ENCODE measurements around the gene GPATCH4.

The GPATCH4 gene

DNA sequence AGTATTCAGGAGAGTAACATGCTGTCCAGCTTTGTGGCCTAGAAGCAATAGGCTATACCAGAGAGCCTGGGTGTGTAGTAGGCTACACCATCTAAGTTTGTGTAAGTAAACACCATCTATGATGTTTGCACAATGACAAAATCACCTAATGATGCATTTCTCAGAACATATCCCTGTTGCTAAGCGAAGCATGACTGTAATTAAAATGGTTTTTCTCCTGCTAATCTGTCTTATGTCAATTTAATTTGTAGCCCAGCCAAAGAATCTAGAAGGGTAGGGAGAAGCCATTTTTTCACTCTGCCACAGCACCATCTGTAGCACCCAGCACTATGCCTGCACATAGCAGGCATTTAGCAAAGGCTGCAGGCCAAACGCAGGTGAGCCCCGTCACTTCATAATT is 23.7 kb downstream of the GPATCH4 start:
- TF ChIP-seq, protein P1, sequence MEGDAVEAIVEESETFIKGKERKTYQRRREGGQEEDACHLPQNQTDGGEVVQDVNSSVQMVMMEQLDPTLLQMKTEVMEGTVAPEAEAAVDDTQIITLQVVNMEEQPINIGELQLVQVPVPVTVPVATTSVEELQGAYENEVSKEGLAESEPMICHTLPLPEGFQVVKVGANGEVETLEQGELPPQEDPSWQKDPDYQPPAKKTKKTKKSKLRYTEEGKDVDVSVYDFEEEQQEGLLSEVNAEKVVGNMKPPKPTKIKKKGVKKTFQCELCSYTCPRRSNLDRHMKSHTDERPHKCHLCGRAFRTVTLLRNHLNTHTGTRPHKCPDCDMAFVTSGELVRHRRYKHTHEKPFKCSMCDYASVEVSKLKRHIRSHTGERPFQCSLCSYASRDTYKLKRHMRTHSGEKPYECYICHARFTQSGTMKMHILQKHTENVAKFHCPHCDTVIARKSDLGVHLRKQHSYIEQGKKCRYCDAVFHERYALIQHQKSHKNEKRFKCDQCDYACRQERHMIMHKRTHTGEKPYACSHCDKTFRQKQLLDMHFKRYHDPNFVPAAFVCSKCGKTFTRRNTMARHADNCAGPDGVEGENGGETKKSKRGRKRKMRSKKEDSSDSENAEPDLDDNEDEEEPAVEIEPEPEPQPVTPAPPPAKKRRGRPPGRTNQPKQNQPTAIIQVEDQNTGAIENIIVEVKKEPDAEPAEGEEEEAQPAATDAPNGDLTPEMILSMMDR (IDR thresholded peaks at IDR 0.05): no peak
- Histone ChIP-seq H3K36me3 (ENCODE audit: control insufficient read depth, insufficient read depth, low read length) (no peaks in the 10 kb centered on the region), H2AFZ (peak overlapping the region; percentile 3), H3K9ac (no peak overlapping the region), H3K27me3 (ENCODE audit: control insufficient read depth, insufficient read depth, low read length) (no peaks in the 10 kb centered on the region), H3K79me2 (no peaks in the 10 kb centered on the region), H3K4me3 (ENCODE audit: low read depth, low read length) (no peak overlapping the region), H3K27ac (no peak overlapping the region), H3K4me1 (no peaks in the 10 kb centered on the region), H3K9me3 (ENCODE audit: control insufficient read depth, low read length) (no peaks in the 10 kb centered on the region), H3K4me2 (ENCODE audit: low read length) (no peak overlapping the region)

DNA sequence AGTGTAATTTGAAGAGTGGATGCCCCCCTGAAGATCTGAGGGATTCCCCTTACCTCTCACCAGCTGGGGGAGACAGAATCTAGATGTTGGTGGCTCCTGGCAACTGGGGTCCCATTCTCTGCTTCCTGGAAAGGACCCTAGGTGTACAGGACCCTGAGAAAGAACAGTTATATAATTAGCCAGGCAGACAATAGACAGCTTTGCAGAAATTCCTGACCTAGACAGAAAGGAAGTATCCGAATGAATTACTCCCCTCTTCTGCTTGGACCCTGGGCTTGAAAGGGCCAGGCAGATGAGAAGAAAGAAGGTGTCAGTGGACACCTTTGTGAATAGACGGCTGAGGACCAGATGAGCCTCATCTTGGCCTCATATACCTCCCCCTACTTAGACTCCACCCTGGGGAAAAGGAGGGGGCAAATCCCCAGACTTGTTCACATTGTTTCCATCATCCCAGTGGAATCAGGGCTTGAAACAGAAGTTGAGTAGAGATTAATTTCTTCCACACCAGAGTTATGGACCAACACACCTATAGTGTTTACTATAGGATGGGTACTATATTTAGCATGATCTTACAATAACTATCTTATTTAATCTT is 27.1 kb downstream of the GPATCH4 start:
- no peak overlapping the region for H2AFZ ChIP-seq
- no peaks in the 10 kb centered on the region for H3K27me3 ChIP-seq (ENCODE audit: control insufficient read depth, insufficient read depth, low read length)
- no peak overlapping the region for H3K4me3 ChIP-seq (ENCODE audit: low read depth, low read length)
- H3K27ac ChIP-seq: no peak overlapping the region
- no peaks in the 10 kb centered on the region for H3K36me3 ChIP-seq (ENCODE audit: control insufficient read depth, insufficient read depth, low read length)
- no peak overlapping the region for H3K4me2 ChIP-seq (ENCODE audit: low read length)
- H3K79me2 ChIP-seq: no peaks in the 10 kb centered on the region
- TF ChIP-seq, protein P1 (IDR thresholded peaks at IDR 0.05): no peak
- no peaks in the 10 kb centered on the region for H3K4me1 ChIP-seq
- no peak overlapping the region for H3K9ac ChIP-seq
- no peaks in the 10 kb centered on the region for H3K9me3 ChIP-seq (ENCODE audit: control insufficient read depth, low read length)

DNA sequence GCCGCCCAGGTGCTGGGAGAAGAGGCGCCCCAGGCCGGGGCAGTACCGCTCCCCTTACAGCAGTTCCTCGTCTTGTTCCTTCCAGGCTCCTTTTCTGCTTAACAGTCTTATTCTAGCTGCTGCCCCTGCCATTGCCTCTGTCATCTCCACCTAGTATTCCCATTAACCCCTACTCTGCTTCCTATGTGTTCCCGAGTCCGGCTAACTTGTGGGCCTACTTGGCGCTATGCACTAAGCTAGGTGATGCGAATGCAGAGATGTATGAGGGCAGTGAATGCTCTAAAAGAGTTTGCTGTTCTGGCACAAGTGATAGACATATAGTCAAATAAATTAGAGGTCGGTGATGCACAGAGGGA is 28.6 kb downstream of the GPATCH4 start:
- Histone ChIP-seq H3K4me2 (ENCODE audit: low read length) (peak overlapping the region; percentile 49), H3K9ac (no peak overlapping the region), H2AFZ (peak overlapping the region; percentile 57), H3K4me3 (ENCODE audit: low read depth, low read length) (peak overlapping the region; percentile 6), H3K27me3 (ENCODE audit: control insufficient read depth, insufficient read depth, low read length) (no peaks in the 10 kb centered on the region), H3K4me1 (no peaks in the 10 kb centered on the region), H3K36me3 (ENCODE audit: control insufficient read depth, insufficient read depth, low read length) (no peaks in the 10 kb centered on the region), H3K27ac (no peak overlapping the region), H3K79me2 (no peaks in the 10 kb centered on the region), H3K9me3 (ENCODE audit: control insufficient read depth, low read length) (no peaks in the 10 kb centered on the region)
- TF ChIP-seq, protein P1 (IDR thresholded peaks at IDR 0.05): no peak

DNA sequence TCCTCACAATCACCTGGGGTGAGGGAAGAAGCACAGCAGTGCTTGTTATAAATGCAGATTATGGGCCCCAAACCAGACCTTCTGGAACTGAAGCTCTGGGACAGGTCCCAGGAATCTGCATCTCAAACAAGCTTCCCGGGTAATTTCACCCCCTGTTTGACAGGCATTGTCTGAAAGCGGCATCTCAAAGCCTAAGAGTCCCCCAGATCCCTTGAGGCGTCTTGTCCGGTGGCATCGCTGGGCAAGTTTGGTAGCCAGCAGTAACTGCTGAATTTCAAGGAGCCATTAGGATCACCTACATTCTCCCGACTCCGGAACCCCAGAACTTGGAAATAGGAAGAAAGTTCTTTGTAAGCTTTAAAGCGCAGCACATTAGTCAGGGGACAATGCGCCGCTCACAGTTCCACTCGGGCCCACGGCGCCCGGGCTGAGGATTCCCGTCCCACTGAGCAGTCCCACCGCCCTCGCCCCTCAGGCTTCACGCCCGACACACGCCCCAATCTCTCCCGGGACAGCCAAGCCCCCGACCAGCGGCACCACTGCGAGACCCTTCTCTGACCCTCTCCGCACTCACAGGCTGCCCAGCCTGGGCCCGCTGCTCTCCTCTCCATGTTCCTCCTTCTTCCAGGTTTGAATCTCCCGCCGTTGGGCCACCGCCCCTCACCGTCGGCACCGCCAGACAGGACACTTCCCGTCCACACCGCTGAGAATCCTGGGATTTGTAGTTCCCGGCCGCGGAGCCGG is 29.2 kb downstream of the GPATCH4 start, which contains the start of gene IQGAP3:
Gene IQGAP3 (minus strand): TSS at position 647 of the 744 bp plus-strand sequence. CDS start 36 bp downstream, at position 611.
- H3K9ac ChIP-seq: no peak within 1 kb of the TSS
- no peaks in the 10 kb centered on the region for H3K27me3 ChIP-seq (ENCODE audit: control insufficient read depth, insufficient read depth, low read length)
- peak within 1 kb of the TSS; percentile 57 for H2AFZ ChIP-seq
- TF ChIP-seq, protein P1 (IDR thresholded peaks at IDR 0.05): no peak
- no peak within 1 kb of the TSS for H3K27ac ChIP-seq
- no peaks in the 10 kb centered on the region for H3K4me1 ChIP-seq
- no peaks in the 10 kb centered on the region for H3K79me2 ChIP-seq
- H3K4me3 ChIP-seq (ENCODE audit: low read depth, low read length): peak within 1 kb of the TSS; percentile 6
- H3K36me3 ChIP-seq (ENCODE audit: control insufficient read depth, insufficient read depth, low read length): no peaks in the 10 kb centered on the region
- H3K4me2 ChIP-seq (ENCODE audit: low read length): peak within 1 kb of the TSS; percentile 49
- no peaks in the 10 kb centered on the region for H3K9me3 ChIP-seq (ENCODE audit: control insufficient read depth, low read length)

All from parathyroid adenoma (tissue), 2 donors.